GM12878 (cell line): ENCODE results near the gene TRAF2.

Experiments used
- EP300 ChIP-seq, 2 experiments: fragments of 150-350 bp in 1 of 2; IDR thresholded peaks; 2 replicates each; pipeline ENCODE4 v1.6.1; 2011 to 2012; ENCODE audit warnings: low read depth in 2 of 2, low read length in 2 of 2, borderline replicate concordance in 1 of 2, improper control_type of control experiment in 1 of 2, inconsistent platforms in 1 of 2; ENCODE audit not compliant: control insufficient read depth in 1 of 2
- IKZF2 ChIP-seq, 2 experiments: fragments of 450-650 bp; IDR thresholded peaks; 2 replicates each; pipeline ENCODE4 v1.6.1; 2017; ENCODE audit warnings: mild to moderate bottlenecking in 2 of 2, moderate library complexity in 2 of 2
- RCOR1 ChIP-seq: conservative IDR thresholded peaks from 2 replicates; pipeline ENCODE4 v1.6.1; 2012; ENCODE audit warnings: low read depth, low read length, improper control_type of control experiment
- TF ChIP-seq, protein P1 (sequence below), 3 experiments: IDR thresholded peaks in 2 of 3; conservative IDR thresholded peaks in 1 of 3; 2 replicates each; pipeline ENCODE4 v1.5.1; 2011; ENCODE audit warnings: low read depth in 3 of 3, low read length in 3 of 3, mild to moderate bottlenecking in 3 of 3, control low read depth in 2 of 3, moderate library complexity in 2 of 3, inconsistent platforms in 1 of 3, mixed read lengths in 1 of 3; ENCODE audit not compliant: control insufficient read depth in 2 of 3, insufficient read depth in 1 of 3; ENCODE audit errors: extremely low read depth in 1 of 3
- TF ChIP-seq, protein P2 (sequence below): IDR thresholded peaks from 2 replicates; pipeline ENCODE4 v1.6.1; 2011; ENCODE audit warnings: low read depth, low read length, improper control_type of control experiment, borderline replicate concordance
- TF ChIP-seq, protein P3 (sequence below): IDR thresholded peaks from 2 replicates; pipeline ENCODE4 v1.6.1; 2012; ENCODE audit warnings: low read depth, low read length, improper control_type of control experiment

DNA sequence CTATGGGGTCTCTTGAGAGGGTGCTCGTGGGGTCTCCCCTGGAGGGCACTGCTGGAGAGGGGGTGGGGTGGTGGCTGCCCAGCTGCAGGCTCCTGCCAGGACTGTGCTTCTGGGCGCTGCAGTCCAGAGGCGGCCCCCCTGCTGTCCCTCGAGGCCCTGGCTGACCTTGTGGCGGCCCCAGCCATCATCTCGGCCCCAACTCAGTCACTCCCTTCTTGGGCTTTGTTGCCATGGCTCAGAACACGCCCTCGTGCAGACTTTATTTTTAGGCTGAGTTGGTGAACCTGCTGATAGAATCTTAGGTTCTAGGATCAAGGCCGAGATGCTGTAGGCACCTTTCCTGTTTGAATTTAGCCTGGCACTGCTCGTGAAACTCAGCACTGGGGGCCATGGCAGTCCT, 35.4 kb downstream of the TRAF2 start:
- TF ChIP-seq, protein P1, sequence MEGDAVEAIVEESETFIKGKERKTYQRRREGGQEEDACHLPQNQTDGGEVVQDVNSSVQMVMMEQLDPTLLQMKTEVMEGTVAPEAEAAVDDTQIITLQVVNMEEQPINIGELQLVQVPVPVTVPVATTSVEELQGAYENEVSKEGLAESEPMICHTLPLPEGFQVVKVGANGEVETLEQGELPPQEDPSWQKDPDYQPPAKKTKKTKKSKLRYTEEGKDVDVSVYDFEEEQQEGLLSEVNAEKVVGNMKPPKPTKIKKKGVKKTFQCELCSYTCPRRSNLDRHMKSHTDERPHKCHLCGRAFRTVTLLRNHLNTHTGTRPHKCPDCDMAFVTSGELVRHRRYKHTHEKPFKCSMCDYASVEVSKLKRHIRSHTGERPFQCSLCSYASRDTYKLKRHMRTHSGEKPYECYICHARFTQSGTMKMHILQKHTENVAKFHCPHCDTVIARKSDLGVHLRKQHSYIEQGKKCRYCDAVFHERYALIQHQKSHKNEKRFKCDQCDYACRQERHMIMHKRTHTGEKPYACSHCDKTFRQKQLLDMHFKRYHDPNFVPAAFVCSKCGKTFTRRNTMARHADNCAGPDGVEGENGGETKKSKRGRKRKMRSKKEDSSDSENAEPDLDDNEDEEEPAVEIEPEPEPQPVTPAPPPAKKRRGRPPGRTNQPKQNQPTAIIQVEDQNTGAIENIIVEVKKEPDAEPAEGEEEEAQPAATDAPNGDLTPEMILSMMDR (IDR thresholded peaks at IDR 0.05 in 2 of 3, conservative IDR thresholded peaks at IDR 0.05 in 1 of 3; ENCODE audit: control insufficient read depth in 2 of 3, extremely low read depth in 1 of 3, insufficient read depth in 1 of 3, low read depth in 3 of 3, low read length in 3 of 3) = no peak
- TF ChIP-seq RCOR1 = no peak
- TF ChIP-seq, protein P2, sequence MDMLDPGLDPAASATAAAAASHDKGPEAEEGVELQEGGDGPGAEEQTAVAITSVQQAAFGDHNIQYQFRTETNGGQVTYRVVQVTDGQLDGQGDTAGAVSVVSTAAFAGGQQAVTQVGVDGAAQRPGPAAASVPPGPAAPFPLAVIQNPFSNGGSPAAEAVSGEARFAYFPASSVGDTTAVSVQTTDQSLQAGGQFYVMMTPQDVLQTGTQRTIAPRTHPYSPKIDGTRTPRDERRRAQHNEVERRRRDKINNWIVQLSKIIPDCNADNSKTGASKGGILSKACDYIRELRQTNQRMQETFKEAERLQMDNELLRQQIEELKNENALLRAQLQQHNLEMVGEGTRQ = no peak
- TF ChIP-seq, protein P3, sequence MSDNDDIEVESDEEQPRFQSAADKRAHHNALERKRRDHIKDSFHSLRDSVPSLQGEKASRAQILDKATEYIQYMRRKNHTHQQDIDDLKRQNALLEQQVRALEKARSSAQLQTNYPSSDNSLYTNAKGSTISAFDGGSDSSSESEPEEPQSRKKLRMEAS = no peak
- TF ChIP-seq IKZF2 (IDR thresholded peaks at IDR 0.05) = no peak
- no peak for TF ChIP-seq EP300 (IDR thresholded peaks at IDR 0.05; ENCODE audit: borderline replicate concordance in 1 of 2, control insufficient read depth in 1 of 2, low read depth in 2 of 2, low read length in 2 of 2)
